MM.1S (cell line): ENCODE results near the gene UTS2R.

Experiments
- EZH2 ChIP-seq: fragments of 300-600 bp; sonication (generic); optimal IDR thresholded peaks from 2 replicates; pipeline ENCODE3; 2017; ENCODE audit warnings: low read depth, mild to moderate bottlenecking, antibody characterized with exemption, low read length, mixed read lengths
- TF ChIP-seq, protein P1 (sequence below): fragments of 300-600 bp; sonication (generic); IDR thresholded peaks from 2 replicates; pipeline ENCODE4 v1.5.1; 2016; ENCODE audit warnings: antibody characterized with exemption, low read length, mixed read lengths

DNA sequence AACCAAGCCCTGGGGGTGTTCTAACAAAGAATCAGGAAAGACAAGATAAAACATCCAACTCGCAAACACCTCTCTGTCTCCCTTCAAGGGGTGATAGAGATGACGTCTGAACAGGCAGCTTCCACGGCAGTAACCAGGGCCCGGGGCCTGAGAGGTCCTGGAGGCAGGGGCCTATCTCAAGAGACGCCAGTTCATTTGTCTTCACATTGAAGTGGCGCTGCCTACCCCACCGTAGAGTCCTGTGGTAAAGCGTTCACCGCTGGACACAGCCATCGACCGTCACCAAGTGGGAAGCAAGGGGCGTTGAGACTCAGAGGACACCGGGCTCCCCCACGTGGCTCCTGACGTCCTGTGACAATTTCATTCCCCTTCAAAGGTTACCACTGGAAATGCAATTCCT lies 21.4 kb downstream of the UTS2R start:
- TF ChIP-seq, protein P1, sequence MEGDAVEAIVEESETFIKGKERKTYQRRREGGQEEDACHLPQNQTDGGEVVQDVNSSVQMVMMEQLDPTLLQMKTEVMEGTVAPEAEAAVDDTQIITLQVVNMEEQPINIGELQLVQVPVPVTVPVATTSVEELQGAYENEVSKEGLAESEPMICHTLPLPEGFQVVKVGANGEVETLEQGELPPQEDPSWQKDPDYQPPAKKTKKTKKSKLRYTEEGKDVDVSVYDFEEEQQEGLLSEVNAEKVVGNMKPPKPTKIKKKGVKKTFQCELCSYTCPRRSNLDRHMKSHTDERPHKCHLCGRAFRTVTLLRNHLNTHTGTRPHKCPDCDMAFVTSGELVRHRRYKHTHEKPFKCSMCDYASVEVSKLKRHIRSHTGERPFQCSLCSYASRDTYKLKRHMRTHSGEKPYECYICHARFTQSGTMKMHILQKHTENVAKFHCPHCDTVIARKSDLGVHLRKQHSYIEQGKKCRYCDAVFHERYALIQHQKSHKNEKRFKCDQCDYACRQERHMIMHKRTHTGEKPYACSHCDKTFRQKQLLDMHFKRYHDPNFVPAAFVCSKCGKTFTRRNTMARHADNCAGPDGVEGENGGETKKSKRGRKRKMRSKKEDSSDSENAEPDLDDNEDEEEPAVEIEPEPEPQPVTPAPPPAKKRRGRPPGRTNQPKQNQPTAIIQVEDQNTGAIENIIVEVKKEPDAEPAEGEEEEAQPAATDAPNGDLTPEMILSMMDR, result no peak
- TF ChIP-seq EZH2, result no peak
